Measurements from ENCODE around the gene PTPN2. TPM values are rescaled to one million over a fixed set of nuclear protein-coding genes. Genes with fewer than 3 reads are reported as not detected.

Gene PTPN2
- polyA plus RNA-seq, 1 experiment, result 25.9 TPM

DNA sequence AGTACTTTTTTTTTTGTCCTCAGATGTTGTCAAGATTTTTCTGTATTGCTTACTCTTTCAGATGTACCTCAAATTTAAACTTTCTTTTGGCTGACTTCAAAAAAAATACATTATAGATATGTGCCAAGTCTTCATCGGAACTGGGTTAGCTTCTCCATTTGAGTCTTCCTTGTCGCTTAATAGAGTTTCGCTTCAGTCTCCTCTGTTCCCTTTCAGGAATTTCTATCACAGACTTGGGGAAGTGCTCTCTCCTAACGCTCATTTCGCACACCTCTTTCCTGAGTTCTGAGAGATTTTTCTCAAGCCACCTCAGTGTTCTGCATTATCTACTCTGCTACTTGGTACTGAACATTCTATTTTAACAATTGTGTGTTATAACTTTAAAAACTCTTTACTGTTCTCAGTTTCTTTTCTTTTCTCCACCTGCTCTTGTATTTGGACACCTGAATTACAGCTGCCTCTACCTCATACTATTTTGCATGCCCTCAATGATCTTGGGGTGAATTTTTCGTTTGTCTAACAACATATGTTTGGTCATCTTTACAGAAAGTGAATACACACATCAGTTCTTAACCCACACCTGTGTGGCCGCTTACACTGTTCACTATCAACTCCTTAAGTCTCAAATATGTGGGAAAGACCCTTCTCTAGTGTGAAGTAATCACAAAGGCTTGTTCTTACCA, 16.5 kb downstream of the PTPN2 start:
- TF ChIP-seq, protein P1, sequence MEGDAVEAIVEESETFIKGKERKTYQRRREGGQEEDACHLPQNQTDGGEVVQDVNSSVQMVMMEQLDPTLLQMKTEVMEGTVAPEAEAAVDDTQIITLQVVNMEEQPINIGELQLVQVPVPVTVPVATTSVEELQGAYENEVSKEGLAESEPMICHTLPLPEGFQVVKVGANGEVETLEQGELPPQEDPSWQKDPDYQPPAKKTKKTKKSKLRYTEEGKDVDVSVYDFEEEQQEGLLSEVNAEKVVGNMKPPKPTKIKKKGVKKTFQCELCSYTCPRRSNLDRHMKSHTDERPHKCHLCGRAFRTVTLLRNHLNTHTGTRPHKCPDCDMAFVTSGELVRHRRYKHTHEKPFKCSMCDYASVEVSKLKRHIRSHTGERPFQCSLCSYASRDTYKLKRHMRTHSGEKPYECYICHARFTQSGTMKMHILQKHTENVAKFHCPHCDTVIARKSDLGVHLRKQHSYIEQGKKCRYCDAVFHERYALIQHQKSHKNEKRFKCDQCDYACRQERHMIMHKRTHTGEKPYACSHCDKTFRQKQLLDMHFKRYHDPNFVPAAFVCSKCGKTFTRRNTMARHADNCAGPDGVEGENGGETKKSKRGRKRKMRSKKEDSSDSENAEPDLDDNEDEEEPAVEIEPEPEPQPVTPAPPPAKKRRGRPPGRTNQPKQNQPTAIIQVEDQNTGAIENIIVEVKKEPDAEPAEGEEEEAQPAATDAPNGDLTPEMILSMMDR (IDR thresholded peaks at IDR 0.05; ENCODE audit: low read depth, low read length), result no peak
- Histone ChIP-seq H3K27ac (ENCODE audit: low read depth, low read length) (no peak overlapping the region), H3K27me3 (ENCODE audit: control insufficient read depth, insufficient read depth, low read length) (no peaks in the 10 kb centered on the region), H3K9me3 (ENCODE audit: control insufficient read depth, insufficient read depth, low read length) (no peaks in the 10 kb centered on the region), H3K4me3 (ENCODE audit: low read depth, low read length) (no peak overlapping the region)
- DNase-seq (ENCODE audit: low read depth, low spot score), result no peak
- POLR2A ChIA-PET, result no interaction called here
- CTCF ChIA-PET, result interaction anchor here (1.2 kb wide), 1 partner anchor 67 kb away, joined by 3 read pairs; no protein-coding TSS in a partner anchor

DNA sequence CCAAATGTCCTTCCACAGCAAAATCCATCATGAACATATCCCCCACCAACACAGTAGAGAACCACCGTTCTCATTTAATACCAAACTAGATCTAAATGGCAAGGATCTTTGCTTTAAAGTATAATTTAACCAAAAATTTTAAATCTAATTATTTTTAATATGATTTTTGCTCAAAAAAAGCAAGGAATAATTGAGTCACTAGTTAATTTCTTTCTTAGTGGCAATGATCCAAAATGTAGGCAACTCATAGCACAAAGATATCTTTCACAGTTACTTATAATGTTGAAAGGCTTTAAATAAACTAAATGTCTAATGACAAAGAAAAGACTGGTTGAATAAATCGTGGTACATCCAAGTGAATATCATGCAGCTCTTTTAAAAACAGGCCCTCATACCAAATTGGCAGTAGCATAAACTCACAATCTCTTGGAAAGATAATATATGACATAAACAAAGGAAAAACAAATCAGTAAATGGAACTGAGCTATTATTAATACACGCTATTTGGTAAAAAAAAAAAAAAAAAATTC, 20.3 kb downstream of the PTPN2 start:
- TF ChIP-seq, protein P1 (IDR thresholded peaks at IDR 0.05; ENCODE audit: low read depth, low read length), result no peak
- no peaks in the 10 kb centered on the region for H3K9me3 ChIP-seq (ENCODE audit: control insufficient read depth, insufficient read depth, low read length)
- no peak for DNase-seq (ENCODE audit: low read depth, low spot score)
- no peak overlapping the region for H3K27ac ChIP-seq (ENCODE audit: low read depth, low read length)
- POLR2A ChIA-PET, result interaction anchor here (0.7 to 1.3 kb wide), 2 partner anchors 20 to 95 kb away, joined by 3 read pairs; partner anchors contain the start of gene PTPN2
- H3K27me3 ChIP-seq (ENCODE audit: control insufficient read depth, insufficient read depth, low read length), result no peaks in the 10 kb centered on the region
- CTCF ChIA-PET, result interaction anchor here (0.6 to 3.3 kb wide), 3 partner anchors 13 to 96 kb away, joined by 3 to 13 read pairs (median 5); no protein-coding TSS in a partner anchor
- H3K4me3 ChIP-seq (ENCODE audit: low read depth, low read length), result no peak overlapping the region

DNA sequence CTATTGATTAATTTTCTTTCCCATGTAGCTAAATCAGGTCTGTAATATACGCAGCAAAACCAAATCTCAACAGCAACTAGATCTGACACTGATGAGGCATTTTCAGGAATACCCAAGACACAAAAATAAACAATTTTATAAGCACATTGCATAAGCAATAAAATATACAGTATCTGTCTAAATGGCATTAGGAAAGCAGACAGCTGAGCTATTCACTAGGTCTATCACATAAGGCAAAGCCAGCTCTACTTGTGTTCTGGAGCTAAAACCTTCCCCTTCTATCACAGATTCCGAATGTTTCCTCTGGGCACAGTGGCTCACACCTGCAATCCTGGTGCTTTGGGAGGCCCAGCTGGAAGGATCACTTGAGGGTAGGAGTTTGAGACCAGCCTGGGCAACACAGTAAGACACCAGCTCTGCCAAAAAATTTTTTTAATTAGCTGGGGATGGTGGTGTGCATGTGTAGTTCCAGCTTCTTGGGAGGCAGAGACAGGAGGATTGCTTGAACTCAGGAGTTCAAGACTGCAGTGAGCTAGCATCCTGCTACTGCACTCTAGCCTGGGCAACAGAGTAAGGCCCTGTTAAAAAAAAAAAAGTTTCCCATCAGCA, 21.1 kb downstream of the PTPN2 start:
- H3K4me3 ChIP-seq (ENCODE audit: low read depth, low read length), result no peak overlapping the region
- no peaks in the 10 kb centered on the region for H3K9me3 ChIP-seq (ENCODE audit: control insufficient read depth, insufficient read depth, low read length)
- H3K27ac ChIP-seq (ENCODE audit: low read depth, low read length), result no peak overlapping the region
- POLR2A ChIA-PET, result interaction anchor here (1.0 kb wide), 1 partner anchor 20 kb away, joined by 4 read pairs; the partner anchor contains the start of gene PTPN2
- CTCF ChIA-PET, result interaction anchor here (0.8 to 3.3 kb wide), 2 partner anchors 21 to 31 kb away, joined by 4 to 13 read pairs; partner anchors contain the start of gene PTPN2
- TF ChIP-seq, protein P1 (IDR thresholded peaks at IDR 0.05; ENCODE audit: low read depth, low read length), result no peak
- H3K27me3 ChIP-seq (ENCODE audit: control insufficient read depth, insufficient read depth, low read length), result no peaks in the 10 kb centered on the region
- no peak for DNase-seq (ENCODE audit: low read depth, low spot score)

DNA sequence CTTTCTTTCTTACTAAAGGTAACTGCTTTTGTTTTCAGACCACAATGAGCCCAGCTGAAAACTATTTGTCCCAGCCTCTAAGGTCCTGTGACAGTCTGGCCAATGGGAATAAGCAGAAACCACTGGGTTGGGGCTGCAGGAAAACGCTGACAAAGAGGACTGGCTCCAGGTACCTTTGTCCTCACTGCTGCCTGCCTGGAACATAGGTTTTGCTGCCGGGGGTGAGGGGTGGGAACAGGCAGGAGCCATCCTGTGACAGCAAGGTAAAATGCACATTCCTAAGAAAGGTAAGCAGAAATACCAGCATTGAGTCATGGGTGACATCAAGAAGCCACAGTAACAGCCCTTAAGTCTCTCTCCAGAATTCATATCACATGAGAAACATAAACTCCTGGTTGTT, 21.6 kb downstream of the PTPN2 start:
- ChIA-PET CTCF (interaction anchor here (0.8 to 3.3 kb wide), 2 partner anchors 21 to 31 kb away, joined by 4 to 13 read pairs; partner anchors contain the start of gene PTPN2), POLR2A (interaction anchor here (1.0 kb wide), 1 partner anchor 21 kb away, joined by 4 read pairs; the partner anchor contains the start of gene PTPN2)
- no peak for DNase-seq (ENCODE audit: low read depth, low spot score)
- Histone ChIP-seq H3K27me3 (ENCODE audit: control insufficient read depth, insufficient read depth, low read length) (no peaks in the 10 kb centered on the region), H3K9me3 (ENCODE audit: control insufficient read depth, insufficient read depth, low read length) (no peaks in the 10 kb centered on the region), H3K27ac (ENCODE audit: low read depth, low read length) (no peak overlapping the region), H3K4me3 (ENCODE audit: low read depth, low read length) (no peak overlapping the region)
- TF ChIP-seq, protein P1 (IDR thresholded peaks at IDR 0.05; ENCODE audit: low read depth, low read length), result no peak

DNA sequence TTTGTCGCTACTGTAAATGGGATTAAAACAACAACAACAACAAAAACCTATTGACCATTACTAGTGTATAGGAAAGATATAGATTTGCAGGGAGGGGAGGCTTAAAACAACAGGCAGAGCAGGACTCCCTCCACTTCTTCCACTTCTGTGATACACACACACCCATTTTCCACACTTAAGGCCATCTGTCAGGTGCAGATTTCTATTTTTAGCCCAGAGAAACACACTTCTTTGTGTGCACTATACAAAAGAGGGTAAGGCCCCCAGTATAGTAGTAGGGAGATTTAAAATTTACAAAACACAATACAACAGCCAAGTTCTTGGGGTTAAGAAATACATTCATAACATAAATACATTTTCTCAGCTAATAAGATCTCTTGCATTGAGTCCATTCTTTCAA, 22.4 kb downstream of the PTPN2 start:
- ChIA-PET CTCF (no interaction called here), POLR2A (no interaction called here)
- Histone ChIP-seq H3K27ac (ENCODE audit: low read depth, low read length) (no peak overlapping the region), H3K9me3 (ENCODE audit: control insufficient read depth, insufficient read depth, low read length) (no peaks in the 10 kb centered on the region), H3K27me3 (ENCODE audit: control insufficient read depth, insufficient read depth, low read length) (no peaks in the 10 kb centered on the region), H3K4me3 (ENCODE audit: low read depth, low read length) (no peak overlapping the region)
- TF ChIP-seq, protein P1 (IDR thresholded peaks at IDR 0.05; ENCODE audit: low read depth, low read length), result no peak
- DNase-seq (ENCODE audit: low read depth, low spot score), result no peak
